Adipocyte (in vitro differentiated cells): Measurements from ENCODE around the gene KCNQ1.

Source experiments
- DNase-seq: peaks from one replicate; pipeline ENCODE4 v3.0.0-alpha.2; 2015; ENCODE audit warnings: low read depth
- H3K27me3 ChIP-seq: replicated peaks from 2 replicates; pipeline ENCODE4 v1.7.0; 2013; ENCODE audit warnings: mild to moderate bottlenecking, low read length, moderate library complexity; ENCODE audit not compliant: control insufficient read depth, insufficient read depth
- H3K36me3 ChIP-seq: 2 replicates; pipeline ENCODE4 v1.7.0; 2013; ENCODE audit warnings: low read length, mild to moderate bottlenecking, moderate library complexity; ENCODE audit not compliant: control insufficient read depth, insufficient read depth, severe bottlenecking
- H3K4me1 ChIP-seq: 2 replicates; pipeline ENCODE4 v1.7.0; 2013; ENCODE audit warnings: mild to moderate bottlenecking, low read length, moderate library complexity; ENCODE audit not compliant: control insufficient read depth, insufficient read depth
- H3K4me3 ChIP-seq: 2 replicates; pipeline ENCODE4 v1.7.0; 2013; ENCODE audit warnings: mild to moderate bottlenecking, low read length, moderate library complexity
- H3K9ac ChIP-seq: 2 replicates; pipeline ENCODE4 v1.7.0; 2013; ENCODE audit warnings: mild to moderate bottlenecking, low read length, moderate library complexity
- H3K9me3 ChIP-seq: 2 replicates; pipeline ENCODE4 v1.7.0; 2013; ENCODE audit warnings: mild to moderate bottlenecking, low read length, moderate library complexity; ENCODE audit not compliant: control insufficient read depth

KCNQ1 gene

DNA sequence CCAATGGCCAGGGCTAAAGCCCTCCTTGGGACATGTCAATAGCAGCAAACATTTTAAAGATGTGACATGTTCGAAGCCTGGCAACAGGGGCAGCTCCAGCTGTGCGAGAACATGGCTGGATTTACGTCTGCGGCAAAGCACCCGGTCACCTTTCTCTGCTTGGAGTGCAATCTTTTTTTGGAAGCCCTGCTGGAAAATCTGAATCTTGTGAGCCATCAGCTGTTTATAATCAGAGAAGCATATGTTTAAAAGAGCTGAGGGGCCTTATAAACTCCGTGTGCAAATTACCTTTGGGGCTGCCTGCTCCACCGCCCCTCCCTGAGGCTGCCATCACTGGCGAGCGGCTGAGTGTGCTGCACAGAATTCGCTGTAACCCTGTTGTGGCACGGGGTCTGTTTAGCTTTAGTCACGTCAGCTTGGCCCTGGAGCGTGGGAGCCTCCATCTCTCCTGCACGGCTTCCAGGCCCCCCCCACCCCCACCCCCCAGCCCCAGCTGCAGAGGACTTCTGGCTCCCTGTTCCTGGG lies 264.0 kb downstream of the KCNQ1 start:
- H3K4me3 ChIP-seq: peak overlapping the region; percentile 54

GRCh38 chr11:2709429-2709828 lies 264.6 kb downstream of the KCNQ1 start:
- H3K4me3 ChIP-seq: peak overlapping the region; percentile 54
- H3K27me3 ChIP-seq: no peaks in the 10 kb centered on the region
- peaks cover 24% of the 10 kb centered on the region for H3K4me1 ChIP-seq
- peak; percentile 89 for DNase-seq
- peaks cover 7% of the 10 kb centered on the region for H3K9me3 ChIP-seq
- H3K36me3 ChIP-seq: no peaks in the 10 kb centered on the region
- H3K9ac ChIP-seq: peak overlapping the region; percentile 7

More for the DNA sequence above, 264.0 kb downstream of the KCNQ1 start:
- H3K9ac ChIP-seq: peak overlapping the region; percentile 69
- peak; percentile 71 for DNase-seq
- H3K27me3 ChIP-seq: no peaks in the 10 kb centered on the region
- H3K36me3 ChIP-seq: no peaks in the 10 kb centered on the region
- peaks cover 7% of the 10 kb centered on the region for H3K9me3 ChIP-seq
- peaks cover 24% of the 10 kb centered on the region for H3K4me1 ChIP-seq

GRCh38 chr11:2711161-2711560 lies 266.4 kb downstream of the KCNQ1 start:
- no peaks in the 10 kb centered on the region for H3K36me3 ChIP-seq

GRCh38 chr11:2713094-2713493 lies 268.3 kb downstream of the KCNQ1 start:
- Histone ChIP-seq H3K27me3 (peaks cover 17% of the 10 kb centered on the region), H3K4me1 (peaks cover 16% of the 10 kb centered on the region), H3K36me3 (no peaks in the 10 kb centered on the region), H3K4me3 (no peak overlapping the region), H3K9ac (no peak overlapping the region), H3K9me3 (no peaks in the 10 kb centered on the region)
- no peak for DNase-seq

More at GRCh38 chr11:2711161-2711560, 266.4 kb downstream of the KCNQ1 start:
- H3K27me3 ChIP-seq: peaks cover 8% of the 10 kb centered on the region
- H3K9me3 ChIP-seq: peaks cover 6% of the 10 kb centered on the region
- H3K4me1 ChIP-seq: peaks cover 24% of the 10 kb centered on the region
- no peak overlapping the region for H3K9ac ChIP-seq
- no peak overlapping the region for H3K4me3 ChIP-seq
- DNase-seq: no peak

DNA sequence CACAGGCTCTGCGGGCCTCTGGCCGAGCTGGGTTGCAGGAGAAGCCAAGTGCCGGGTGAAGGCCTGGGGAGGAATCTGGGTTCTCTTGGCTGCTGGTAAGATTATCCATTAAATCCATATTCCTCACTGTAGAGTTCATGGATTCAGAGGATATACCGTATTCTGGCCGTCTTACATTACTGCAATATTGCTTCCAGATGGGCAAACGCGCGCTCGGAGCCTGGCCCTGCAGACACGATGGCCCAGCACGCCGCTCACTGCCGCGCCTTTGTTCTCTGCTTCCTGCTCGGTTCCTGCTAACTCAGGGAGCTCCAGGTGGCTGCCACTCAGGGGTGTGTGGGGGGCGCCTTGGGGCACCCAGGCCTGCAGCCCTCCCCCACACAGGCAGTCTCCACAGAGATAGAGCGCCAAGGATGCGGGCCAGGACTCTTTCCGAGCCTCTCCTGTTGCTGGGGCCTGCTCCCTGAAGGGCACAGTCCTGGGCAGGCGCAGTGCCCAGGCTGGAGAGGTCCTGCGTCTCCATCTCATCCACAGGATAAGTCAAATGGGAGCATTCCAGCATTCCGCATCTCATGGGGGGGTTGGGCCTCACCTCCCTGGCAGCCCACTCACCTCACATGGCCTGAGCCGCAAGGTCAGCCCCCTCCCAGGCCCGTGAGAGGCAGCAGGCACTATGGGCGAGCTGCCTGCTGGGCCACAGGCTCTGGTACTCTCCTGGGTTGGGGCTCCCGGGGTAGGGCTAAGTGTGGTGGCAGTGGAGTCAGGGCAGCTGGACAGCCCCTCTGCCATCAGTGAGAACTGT lies 269.1 kb downstream of the KCNQ1 start:
- Histone ChIP-seq H3K4me3 (no peak overlapping the region), H3K4me1 (peaks cover 8% of the 10 kb centered on the region), H3K9ac (no peak overlapping the region), H3K36me3 (no peaks in the 10 kb centered on the region), H3K9me3 (no peaks in the 10 kb centered on the region), H3K27me3 (peaks cover 19% of the 10 kb centered on the region)
- no peak for DNase-seq

- Histone ChIP-seq H3K9ac (no peak overlapping the region), H3K27me3 (peaks cover 19% of the 10 kb centered on the region), H3K9me3 (no peaks in the 10 kb centered on the region)
Measured at GRCh38 chr11:2714463-2714800, 269.6 kb downstream of the KCNQ1 start.

GRCh38 chr11:2714871-2715270 lies 270.1 kb downstream of the KCNQ1 start:
- H3K27me3 ChIP-seq: peaks cover 19% of the 10 kb centered on the region
- H3K9me3 ChIP-seq: no peaks in the 10 kb centered on the region
- H3K36me3 ChIP-seq: no peaks in the 10 kb centered on the region
- H3K4me3 ChIP-seq: no peak overlapping the region
- H3K4me1 ChIP-seq: no peaks in the 10 kb centered on the region
- H3K9ac ChIP-seq: no peak overlapping the region
- DNase-seq: no peak

More at GRCh38 chr11:2714463-2714800, 269.6 kb downstream of the KCNQ1 start:
- Histone ChIP-seq H3K36me3 (no peaks in the 10 kb centered on the region), H3K4me3 (no peak overlapping the region), H3K4me1 (peaks cover 4% of the 10 kb centered on the region)
- no peak for DNase-seq

- peaks cover 19% of the 10 kb centered on the region for H3K27me3 ChIP-seq
- H3K9me3 ChIP-seq: no peaks in the 10 kb centered on the region
- H3K9ac ChIP-seq: no peak overlapping the region
- H3K4me1 ChIP-seq: no peaks in the 10 kb centered on the region
- DNase-seq: no peak
- no peaks in the 10 kb centered on the region for H3K36me3 ChIP-seq
- no peak overlapping the region for H3K4me3 ChIP-seq
Measured at GRCh38 chr11:2715716-2716350, 271.0 kb downstream of the KCNQ1 start.

DNA sequence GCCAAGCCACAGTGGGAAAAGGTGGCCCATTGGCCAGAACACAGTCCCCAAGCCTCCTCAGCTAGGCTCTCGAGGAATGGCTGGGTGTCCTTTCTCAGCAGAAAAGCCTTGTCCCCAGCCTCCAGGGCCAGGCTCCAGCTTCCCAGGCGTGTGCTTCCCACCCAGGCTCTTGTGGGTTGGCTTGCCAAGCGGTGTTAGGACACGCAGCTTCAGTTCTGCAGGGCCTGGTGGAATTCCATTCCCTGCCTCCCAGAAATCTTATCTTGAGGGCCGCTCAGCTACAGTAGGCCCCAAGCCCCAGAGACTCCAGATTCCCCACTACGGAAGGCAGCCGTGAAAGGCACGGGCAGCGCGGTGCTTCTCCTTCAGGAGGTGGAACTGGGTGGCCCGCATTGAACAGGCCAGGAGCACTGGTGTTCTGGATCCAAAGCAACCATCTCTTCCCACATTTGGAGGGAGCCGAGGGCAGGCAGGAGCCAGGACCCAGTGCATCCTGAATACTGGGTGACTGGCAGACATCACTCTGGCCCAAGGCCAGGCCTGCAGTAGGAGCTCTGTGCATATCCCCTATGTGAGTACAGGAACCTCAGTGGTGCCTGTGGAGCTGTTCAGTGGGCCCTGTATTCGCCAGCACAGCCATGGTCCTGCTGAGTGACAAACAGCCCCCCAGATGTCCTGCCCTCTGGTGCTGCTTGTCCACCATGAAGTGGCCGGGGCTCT lies 271.7 kb downstream of the KCNQ1 start:
- no peak for DNase-seq

GRCh38 chr11:2717561-2718325 lies 272.9 kb downstream of the KCNQ1 start:
- no peak for DNase-seq
- H3K4me1 ChIP-seq: no peaks in the 10 kb centered on the region
- no peak overlapping the region for H3K4me3 ChIP-seq
- no peak overlapping the region for H3K9ac ChIP-seq
- H3K9me3 ChIP-seq: no peaks in the 10 kb centered on the region
- peaks cover 19% of the 10 kb centered on the region for H3K27me3 ChIP-seq
- H3K36me3 ChIP-seq: no peaks in the 10 kb centered on the region

More for the DNA sequence above, 271.7 kb downstream of the KCNQ1 start:
- Histone ChIP-seq H3K9me3 (no peaks in the 10 kb centered on the region), H3K4me1 (no peaks in the 10 kb centered on the region), H3K9ac (no peak overlapping the region), H3K27me3 (peaks cover 19% of the 10 kb centered on the region), H3K4me3 (no peak overlapping the region), H3K36me3 (no peaks in the 10 kb centered on the region)
